HS-5 (cell line): Measurements from ENCODE around the gene B4GALNT3.
"Not testable (repeated sequence)": the region's sequence is repeated elsewhere in the genome, so short reads cannot be mapped to it uniquely, and the experiment has no call there.

Experiments
- DNase-seq: peaks from one replicate; pipeline ENCODE4 v3.0.0-alpha.2; 2012; ENCODE audit warnings: low read depth

Gene B4GALNT3

DNA sequence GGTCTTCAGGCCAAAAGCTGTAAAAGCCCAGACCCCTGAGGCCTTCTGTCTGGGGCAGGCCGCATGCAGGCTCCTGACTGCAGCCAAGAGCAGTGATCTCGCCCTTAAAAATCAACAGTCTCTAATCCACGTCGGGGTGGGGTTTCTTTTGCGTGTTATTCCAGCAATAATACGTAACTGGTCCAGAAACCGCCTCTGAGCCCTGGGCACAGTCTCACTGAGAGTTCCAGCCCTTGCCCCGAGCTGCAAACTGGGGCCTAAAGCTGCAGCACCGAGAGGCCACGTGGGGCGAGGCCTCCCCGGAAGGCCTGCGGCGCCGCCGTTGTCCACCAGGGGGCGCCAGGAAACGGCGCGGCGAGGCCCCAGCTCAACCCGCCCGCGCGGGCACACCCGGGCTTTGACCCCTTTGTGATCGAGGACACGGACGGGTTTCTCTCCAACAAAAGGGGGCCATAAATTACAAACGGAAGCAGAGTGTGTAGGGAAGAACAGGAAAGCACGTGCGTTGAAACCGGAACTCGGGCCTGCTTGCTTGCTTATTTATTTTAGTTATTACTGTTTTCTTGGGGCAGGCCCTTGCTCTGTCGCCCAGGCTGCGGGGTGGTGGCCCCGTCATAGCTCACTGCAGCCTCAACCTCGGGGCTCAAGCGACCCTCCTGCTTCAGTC is 116.3 kb downstream of the B4GALNT3 start:
- no peak for DNase-seq

DNA sequence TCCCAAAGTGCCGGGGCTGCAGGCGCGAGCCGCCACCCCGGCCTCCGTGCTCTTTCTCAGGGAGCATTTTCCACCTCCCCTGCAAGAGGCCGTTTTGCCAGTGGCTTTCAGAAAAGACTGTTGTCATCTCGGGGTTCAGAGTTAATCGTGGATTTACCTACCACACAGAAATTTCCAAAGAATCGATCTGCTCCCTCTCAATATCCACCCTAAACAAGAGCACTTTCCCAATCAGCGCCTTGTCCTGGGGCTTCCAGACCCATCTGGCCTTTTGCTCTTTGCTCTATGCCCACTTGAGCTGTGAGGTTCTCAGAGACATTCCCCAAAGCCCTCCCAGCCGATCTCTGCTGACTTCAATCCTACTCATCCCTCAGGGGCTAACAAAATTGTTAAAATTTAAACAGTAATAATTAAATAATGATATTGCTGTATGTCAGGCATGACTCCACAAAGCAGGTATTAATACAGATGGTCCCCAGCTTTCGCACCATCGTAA is 116.9 kb downstream of the B4GALNT3 start:
- DNase-seq = no peak

DNA sequence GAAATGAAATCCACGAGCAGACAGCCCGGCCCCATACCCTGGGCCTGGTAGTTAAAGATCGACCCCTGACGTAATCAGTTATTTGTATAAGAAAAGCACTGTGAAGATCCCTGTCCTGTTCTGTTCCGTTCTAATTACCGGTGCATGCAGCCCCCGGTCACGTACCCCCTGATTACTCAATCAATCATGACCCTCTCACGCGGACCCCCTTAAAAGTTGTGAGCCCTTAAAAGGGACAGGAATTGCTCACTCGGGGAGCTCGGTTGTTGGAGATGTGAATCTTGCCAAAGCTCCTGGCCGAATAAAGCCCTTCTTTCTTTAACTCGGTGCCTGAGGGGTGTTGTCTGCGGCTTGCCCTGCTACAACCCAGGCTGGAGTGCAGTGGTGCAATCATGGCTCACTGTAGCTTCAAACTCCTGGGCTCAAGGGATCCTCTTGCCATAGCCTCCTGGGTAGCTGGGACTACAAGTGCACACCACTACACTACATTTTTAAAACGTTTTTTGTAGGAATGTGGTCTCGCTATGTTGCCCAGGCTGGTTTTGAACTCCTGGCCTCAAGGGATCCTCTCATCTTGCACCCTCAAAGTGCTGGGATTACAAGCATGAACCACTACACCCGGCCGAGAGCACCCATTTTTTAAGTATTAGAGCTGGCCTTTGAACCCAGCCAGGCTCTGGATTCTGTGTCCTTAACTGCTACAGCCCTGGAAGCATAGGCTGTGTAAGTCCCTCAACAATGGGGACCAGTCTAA is 118.4 kb downstream of the B4GALNT3 start:
- DNase-seq = not testable (repeated sequence)

DNA sequence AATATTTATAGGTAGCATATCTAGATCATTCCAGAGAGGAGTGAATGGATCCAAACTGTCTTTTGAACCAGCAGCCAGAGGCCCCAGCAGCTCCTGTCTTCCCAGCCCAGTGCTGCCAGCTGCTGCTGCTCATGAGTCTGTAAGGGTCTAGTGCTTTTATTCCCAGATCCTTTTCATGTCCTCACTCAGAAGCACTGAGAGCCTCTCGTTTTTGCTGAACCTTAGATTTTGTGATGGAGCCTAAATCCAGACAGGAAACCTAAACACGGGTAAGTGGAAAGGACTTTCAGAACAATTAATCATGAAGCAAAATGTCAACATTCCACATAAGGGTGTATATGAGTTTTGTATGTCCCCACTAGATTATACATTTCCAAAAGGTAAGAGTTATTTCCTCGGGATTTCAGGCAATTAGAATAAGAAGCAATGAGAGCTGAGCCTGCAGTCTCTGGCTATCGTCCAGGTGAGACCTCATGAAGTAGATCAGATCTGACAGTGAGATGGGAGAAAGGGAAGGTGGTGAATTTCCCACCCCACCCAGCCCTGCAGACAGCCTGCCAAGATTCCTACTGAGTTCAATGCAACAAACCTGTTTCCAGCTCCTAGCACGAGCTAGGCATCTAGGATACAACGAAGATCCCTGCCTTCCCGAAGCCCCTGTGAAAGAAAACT is 119.1 kb downstream of the B4GALNT3 start:
- DNase-seq = no peak

DNA sequence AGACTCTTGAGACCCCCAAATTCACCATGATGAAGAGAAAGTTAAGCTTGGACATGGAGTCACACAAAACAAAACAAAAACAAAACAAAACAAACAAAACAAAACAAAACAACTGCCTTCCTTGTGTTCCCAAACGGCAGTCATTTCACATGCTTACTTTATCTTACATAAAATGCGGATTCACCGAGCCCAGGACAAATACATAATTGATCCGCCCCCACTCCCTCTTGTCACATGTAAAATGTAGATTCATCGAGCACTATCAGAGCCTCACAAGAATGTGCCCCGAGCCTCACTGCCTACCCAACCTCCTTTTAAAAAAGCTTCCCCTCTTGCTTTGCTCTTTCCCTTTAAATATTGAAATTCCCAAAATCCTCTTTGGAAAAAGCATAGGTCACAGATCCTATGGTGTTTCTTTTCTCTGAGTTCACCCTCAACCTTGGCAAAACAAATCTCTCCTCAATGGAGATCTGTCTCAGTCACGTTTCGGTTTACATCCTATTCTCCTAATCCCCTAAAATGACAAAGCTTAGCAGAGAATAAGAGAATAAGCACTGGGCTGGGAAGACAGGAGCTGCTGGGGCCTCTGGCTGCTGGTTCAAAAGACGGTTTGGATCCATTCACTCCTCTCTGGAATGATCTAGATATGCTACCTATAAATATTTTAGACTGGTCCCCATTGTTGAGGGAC is 119.8 kb downstream of the B4GALNT3 start:
- no peak for DNase-seq

DNA sequence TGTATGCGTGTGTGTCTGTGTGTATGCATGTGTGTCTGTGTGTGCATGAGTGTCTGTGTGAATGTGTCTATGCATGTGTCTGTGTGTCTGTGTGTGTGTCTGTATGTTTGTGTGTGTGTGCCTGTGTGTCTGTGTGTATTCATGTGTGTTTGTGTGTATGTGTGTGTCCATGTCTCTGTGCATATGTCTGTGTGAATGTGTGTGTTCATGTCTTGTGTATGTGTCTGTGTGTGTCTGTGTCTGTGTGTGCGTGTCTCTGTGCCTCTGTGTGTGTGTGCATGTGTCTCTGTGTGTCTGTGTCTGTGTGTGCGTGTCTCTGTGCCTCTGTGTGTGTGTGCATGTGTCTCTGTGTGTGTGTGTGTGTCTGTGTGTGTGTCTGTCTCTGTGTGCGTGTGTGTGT is 121.1 kb downstream of the B4GALNT3 start:
- DNase-seq = no peak

DNA sequence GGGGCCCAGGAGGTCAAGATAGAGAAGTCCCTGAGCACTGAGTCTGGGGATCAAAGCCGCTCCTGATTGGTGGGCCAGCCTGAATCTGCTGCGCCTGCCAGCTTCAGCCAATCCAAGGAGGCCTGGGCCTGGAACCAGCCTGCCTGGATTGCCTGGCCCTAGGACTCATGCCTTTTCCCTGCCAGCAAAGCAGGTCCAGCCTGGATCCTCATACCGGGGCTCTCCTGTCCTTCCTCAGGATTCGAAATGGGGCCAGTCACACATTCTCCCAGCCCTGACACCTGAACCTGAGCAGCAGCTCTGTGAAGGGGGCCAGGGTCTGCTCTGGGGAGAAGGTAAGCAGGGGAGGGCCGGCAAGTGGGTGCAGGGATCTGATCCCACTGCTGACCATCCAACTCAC is 121.6 kb downstream of the B4GALNT3 start:
- no peak for DNase-seq

DNA sequence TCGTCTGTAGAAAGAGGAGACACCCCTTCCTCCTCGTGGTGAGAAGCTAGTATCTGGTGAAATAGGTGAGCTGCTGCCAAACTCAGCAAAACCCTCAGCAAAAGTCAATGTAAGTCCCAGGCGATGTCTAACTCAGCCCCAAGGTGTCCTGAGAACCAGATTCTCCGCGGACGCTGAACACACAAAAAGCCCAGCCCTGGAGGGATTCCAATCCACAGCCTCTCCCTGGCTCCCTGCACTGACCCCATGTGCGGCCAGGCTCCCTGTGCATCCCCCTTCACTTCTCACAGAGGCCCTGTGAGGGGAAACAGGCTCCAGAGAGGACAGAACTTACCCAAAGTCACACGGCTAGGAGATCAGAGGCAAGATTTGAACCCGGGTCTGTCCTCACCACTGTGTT is 122.0 kb downstream of the B4GALNT3 start:
- DNase-seq = no peak

DNA sequence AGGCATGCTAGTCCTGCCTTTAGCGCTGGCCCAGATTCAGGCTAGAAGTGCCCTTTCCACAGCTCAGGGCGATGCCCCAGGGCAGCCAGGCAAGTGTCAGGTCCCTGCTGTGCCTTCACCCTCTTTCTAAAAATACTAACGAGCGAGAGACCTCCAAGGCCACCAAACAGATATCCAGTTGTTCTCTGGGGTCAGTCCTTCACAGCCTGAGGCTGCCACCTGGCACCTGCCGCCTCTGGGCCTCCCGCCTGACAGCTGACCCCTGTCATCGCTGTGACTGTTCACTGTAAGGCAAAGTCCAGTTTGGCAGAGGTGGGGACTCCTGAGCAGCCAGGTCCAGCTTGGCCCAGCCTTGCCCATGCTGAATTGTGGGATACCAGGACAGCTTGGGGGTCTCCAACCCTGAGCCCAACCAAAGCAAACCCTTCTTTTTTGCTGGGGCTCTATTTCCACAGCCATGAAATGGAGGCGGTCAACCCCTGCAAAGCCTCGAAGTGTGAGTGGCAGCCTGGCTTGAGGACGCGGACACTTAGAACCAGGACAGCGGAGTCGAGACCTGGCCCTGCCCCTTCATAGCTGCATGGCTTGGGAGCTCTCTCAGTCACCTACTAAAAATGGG is 123.6 kb downstream of the B4GALNT3 start:
- DNase-seq = no peak

DNA sequence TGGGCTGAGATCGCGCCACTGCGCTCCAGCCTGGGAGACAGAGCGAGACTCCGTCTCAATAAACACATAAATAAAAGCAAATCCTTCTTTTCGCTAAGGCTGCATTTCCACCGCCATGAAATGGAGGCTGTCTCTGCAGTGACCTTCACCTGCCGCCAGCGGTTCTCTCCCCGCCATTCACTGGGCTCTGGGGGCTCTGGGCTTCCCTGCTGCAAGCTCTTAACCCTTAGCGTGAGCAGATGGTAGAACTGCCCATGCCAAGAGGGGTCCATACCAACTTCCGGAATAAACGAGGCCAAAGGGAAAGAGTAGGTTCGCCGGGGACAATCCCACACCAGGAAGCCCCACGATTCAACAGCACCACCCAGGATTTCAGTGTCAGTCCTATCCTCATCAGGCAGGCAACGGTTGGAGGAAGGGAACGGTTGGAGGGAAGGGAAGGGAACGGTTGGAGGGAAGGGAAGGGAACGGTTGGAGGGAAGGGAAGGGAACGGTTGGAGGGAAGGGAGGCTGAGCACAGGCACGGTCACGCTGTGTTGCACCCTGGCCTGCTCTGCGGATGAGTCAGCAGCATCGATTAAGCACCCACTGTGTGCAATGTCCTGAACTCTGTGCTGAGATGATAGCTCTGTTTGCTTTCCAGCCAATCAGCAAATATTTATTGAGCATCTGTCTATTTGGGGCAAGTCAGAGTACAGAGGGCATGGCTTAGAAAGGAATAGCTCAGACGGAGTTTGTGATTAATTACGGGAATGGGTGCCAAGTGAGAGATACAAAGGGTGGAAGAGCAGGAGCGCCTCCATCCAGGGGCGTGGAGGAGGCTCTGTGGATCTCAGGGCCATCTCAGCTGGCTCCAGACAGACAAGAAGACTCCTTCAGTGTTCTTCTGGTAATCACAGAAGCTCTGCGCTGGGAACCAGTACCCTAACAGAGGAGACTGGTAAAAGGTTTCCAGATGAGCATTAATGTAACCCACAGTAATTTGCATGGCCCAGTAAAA is 125.6 kb downstream of the B4GALNT3 start:
- DNase-seq = no peak

DNA sequence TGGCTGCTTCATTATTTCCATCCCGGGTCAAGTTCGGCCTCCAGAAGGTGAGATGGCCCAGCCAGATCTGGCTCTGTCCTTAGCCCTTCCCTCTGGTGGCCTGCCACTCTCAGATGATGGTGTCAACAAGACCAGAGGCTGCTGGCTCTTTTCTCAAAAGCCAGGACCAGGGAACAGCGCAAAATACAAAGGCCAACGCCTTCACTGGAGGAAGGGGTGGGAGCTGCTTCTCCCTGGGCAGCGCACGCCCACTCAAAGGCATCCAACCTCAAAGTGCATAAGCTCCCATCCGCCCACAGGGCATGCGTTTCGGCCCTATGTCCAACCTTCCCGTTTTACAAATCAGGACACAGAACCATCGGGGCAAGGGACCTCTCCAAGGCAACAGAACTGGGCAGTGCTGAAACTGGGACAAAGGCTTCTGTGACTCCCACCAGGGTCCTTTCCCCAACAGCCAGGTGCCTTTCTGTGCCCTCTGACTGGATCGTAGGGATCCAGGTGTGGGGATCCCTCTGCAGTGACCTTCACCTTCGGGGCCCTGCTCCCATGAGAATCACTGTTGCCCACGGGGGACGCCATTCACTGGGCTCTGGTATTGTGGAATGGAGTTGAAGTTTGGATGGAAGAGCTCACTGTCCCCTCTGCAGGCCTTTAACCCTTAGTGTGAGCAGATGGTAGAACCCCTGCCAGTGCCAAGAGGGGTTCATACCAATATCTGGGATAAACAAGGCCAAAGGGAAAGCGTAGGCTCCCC is 126.8 kb downstream of the B4GALNT3 start:
- DNase-seq = no peak

DNA sequence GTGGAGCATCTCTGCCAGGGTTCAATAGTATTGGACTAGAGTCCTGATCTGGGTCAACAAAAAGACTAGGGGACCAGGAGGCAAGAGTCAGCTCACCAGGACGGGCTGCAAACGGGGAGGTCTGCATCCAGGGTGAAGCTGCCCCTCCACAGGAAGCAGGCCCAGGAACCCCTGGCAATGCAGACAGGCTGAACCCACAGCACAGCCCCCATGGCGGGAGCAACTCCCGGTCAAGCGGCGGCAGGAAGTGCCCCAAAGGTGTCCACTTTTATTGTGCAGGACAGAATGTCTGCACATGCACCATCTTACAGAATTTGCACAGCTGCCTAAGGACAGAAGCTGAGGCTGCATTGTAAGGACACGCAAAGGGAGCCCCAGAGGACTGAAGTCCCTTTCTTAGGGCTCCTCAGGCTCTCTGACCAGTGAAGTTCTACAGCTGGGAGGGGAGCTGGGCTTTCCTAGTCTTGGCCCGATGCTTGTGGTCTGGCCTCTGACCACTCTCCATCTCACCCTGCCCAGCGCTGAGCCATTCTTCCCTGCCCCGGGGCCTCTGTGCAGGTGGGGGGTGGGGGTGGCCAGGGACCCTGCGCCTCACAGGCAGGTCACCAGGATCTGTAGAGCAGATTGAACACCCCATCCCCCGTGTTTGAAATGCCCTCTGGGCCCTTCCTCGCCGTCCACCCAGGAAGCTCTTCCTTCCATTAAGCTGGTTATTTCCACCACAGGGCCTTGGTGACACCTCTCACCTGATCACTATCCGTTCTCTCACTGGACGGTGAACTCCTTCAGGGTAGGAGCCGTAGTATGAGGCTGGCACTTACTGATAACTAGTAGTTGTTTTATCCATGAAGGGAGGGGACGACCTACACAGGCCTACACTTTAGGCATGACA is 127.6 kb downstream of the B4GALNT3 start:
- no peak for DNase-seq

DNA sequence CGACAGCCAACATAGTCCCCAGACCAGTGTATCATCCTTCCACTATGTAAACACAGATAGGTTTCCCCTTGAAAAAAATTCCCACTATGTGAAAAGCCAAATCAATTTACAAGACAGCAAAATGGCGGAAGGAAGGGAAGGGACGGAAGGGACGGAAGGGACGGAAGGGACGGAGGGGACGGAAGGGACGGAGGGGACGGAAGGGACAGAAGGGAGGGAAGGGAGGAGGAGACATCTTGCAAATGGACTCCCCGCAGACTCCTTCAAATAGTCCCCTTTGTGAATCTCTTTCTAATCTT is 128.2 kb downstream of the B4GALNT3 start:
- no peak for DNase-seq

DNA sequence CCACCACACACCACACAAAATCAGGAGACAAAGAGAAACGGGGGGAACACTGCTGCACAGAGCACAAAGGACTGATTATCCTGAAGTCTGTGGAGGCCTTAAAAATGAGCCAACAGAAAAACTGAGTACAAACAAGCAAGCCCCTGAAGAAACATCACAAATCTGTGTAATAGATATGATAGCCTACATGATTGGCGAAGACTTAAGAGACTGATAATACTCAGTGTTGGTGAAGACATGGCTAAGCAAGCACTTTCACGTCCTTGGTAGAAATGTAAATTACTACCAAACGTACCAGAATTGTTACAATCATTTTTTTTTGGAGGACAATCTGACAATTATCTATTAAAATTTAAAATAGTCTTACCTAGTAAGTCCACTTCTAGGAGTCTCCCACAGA is 128.9 kb downstream of the B4GALNT3 start:
- no peak for DNase-seq

DNA sequence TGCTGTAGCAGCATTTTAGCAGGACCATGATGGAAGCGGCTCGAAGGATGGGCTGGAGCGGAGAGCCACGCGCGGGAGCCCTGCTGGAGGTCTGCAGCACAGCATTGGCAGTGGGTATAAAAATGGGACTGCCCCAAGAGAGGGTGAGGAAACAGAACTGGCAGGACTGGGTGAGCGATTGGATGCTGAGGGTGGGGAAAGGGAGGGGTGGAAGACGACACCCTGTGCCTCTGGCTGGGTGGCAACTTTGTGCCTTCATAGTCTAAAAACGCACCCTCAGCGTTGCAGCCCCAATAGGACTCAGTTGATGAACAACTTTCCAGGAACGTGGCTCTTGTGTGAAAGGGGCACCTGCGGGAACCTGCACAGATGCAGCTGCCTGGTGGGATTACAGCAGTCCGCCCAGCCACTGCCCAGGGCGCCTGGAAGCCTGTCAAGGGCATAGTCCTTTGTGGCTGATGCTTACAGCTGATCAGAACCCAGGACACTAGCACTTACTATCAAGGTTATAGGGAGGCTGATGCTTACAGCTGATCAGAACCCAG is 130.5 kb downstream of the B4GALNT3 start:
- DNase-seq = no peak

DNA sequence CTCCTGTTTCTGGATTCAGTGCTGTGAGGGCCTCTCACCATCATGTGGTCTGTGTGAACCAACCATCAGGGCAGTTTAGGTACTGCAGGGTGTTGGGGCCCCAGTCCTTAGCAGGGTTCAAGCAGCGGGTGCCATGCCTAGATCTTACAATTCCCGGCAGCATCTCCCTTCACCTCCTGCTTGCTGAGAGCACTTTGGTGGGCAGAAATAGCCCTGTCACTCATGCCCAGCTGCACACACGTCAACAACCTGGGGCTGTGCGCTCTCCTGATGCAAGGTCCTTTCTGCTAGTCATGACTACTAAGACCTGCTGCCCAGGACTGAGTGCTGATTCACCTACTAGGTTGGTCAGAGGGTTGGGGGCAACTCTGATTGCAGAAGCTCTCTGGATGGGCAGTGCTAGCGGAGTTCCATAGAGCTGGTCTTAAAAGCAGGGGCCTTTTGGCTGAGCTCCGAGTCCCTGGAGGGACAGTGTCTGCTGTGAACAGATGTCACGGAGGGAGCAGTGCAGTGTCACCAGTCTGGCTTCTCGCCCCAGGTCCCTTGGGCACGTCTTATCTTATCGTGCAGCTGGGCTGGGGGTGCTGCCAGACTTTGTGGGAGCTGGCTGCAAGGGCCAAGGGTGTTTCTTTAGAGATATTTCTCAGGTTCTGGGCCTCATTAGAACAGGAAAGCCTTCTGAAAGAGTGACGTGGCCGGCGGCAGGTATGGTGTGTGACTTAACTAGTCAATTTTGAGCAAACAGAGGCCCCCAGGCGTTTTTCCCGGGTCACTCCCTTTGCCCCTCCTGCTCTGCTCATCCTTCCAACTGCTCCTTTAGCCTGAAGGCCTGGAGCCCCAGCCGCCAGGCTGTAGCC is 131.7 kb downstream of the B4GALNT3 start:
- DNase-seq = no peak

DNA sequence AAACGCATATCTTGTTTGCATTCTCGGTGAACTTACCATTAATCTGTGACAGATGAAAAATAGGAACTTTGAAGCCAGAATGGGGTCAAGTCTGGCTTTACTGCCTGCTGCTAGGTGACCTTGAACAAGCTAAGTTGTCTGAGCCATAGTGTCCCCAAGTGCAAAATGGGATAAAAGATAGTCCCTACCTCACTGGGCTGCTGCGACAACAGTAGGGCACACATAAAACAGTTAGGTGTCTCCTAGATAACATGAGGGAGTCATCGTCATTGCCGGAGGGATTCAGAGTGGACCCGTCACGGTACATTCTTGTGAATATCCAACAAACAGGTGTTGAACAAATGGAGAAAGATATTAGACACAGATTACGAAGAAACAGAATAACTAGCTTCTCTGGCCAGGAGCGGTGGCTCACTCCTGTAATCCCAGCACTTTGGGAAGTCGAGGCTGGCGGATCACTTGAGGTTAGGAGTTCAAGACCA is 132.3 kb downstream of the B4GALNT3 start:
- no peak for DNase-seq
